HCT116 (cell line): ENCODE data around the gene POLR1B. TPM values are rescaled to one million over a fixed set of nuclear protein-coding genes. Genes with fewer than 3 reads are reported as not detected.
A peak's percentile ranks its signal among the peaks of the same experiment; 100 is the strongest.

Source experiments
- ATAC-seq: fragments of 200-7000 bp; cut with Tn5 transposase; 2 replicates; pipeline ENCODE4 v1.9.1; 2020; ENCODE audit warnings: mild to moderate bottlenecking, moderate library complexity
- BruUV-seq: library from RNA; stranded (reverse); fragments of 400-500 nt; replicated peaks from 2 replicates; lab custom pipeline; 2021; lab: Mats Ljungman, UMichigan
- CTCF ChIA-PET: fragments of 300-600 bp; sonication (Branson Sonifier 250); formaldehyde crosslinking; loops from one replicate; lab custom pipeline; 2021; ENCODE audit warnings: antibody characterized with exemption; lab: Charles Lee
- POLR2A ChIA-PET: fragments of 300-600, 350-600 bp; sonication (Branson Sonifier 250); formaldehyde crosslinking; loops from one replicate; lab custom pipeline; 2021; ENCODE audit warnings: antibody characterized with exemption; lab: Charles Lee
- RAD21 ChIA-PET, 2 experiments: fragments of 300-600 bp; sonication (Branson Sonifier 250); formaldehyde crosslinking; loops; one replicate each; lab custom pipeline; 2023; ENCODE audit warnings: low total read pairs in 2 of 2; ENCODE audit not compliant: uncharacterized antibody in 2 of 2, unreplicated experiment in 2 of 2, low non-redundant PET in 1 of 2; lab: Charles Lee
- DNase-seq: peaks from one replicate; pipeline ENCODE4 v3.0.0-alpha.2; 2010; ENCODE audit warnings: low read depth, low spot score
- H2AFZ ChIP-seq: fragments of 200-600 bp; shearing (Covaris generic), sonication (generic); 2 replicates; pipeline ENCODE4 v1.6.1; 2017; ENCODE audit warnings: low read depth, mixed run types, mixed read lengths, antibody characterized with exemption, low read length; ENCODE audit not compliant: poor library complexity, severe bottlenecking
- H3K27ac ChIP-seq: 2 replicates; pipeline ENCODE4 v1.5.1; 2012; ENCODE audit warnings: low read depth, low read length
- H3K27me3 ChIP-seq: fragments of 200-600 bp; sonication (generic); 2 replicates; pipeline ENCODE4 v1.6.1; 2016; ENCODE audit warnings: mixed run types, low read length, mixed read lengths; ENCODE audit not compliant: insufficient read depth
- H3K36me3 ChIP-seq, 2 experiments: fragments of 200-500 bp in 1 of 2; fragments of 200-600 bp in 1 of 2; sonication (Bioruptor generic) in 1 of 2; sonication (generic) in 1 of 2; 2 replicates each; pipeline versions ENCODE4 v1.5.1 to v1.6.1; 2014 to 2016; ENCODE audit warnings: low read length in 2 of 2, inconsistent platforms in 1 of 2, mixed read lengths in 1 of 2, mixed run types in 1 of 2; ENCODE audit not compliant: insufficient read depth in 2 of 2, control insufficient read depth in 1 of 2
- H3K4me1 ChIP-seq, 2 experiments: fragments of 200-600 bp in 1 of 2; sonication (generic) in 1 of 2; 2 replicates each; pipeline versions ENCODE4 v1.5.1 to v1.6.1; 2012 to 2017; ENCODE audit warnings: low read length in 2 of 2, inconsistent platforms in 1 of 2, mild to moderate bottlenecking in 1 of 2, mixed read lengths in 1 of 2, mixed run types in 1 of 2, moderate library complexity in 1 of 2; ENCODE audit not compliant: insufficient read depth in 2 of 2, control insufficient read depth in 1 of 2
- H3K4me2 ChIP-seq: fragments of 200-600 bp; sonication (generic); 2 replicates; pipeline ENCODE4 v1.6.1; 2017; ENCODE audit warnings: mixed run types, low read length, mixed read lengths
- H3K4me3 ChIP-seq, 2 experiments: fragments of 200-600 bp in 1 of 2; sonication (generic) in 1 of 2; replicated peaks in 1 of 2; 2 replicates each; pipeline ENCODE4 v1.5.1; 2011 to 2016; ENCODE audit warnings: low read length in 2 of 2, control low read depth in 1 of 2, low read depth in 1 of 2, mild to moderate bottlenecking in 1 of 2, mixed read lengths in 1 of 2, mixed run types in 1 of 2
- H3K79me2 ChIP-seq: fragments of 200-600 bp; sonication (generic); 2 replicates; pipeline ENCODE4 v1.6.1; 2017; ENCODE audit warnings: mild to moderate bottlenecking, mixed run types, low read length, moderate library complexity, mixed read lengths; ENCODE audit not compliant: insufficient read depth
- H3K9ac ChIP-seq: fragments of 200-600 bp; sonication (generic); 2 replicates; pipeline ENCODE4 v1.6.1; 2016; ENCODE audit warnings: low read length, mixed read lengths
- H3K9me2 ChIP-seq: fragments of 200-600 bp; sonication (generic), shearing (Covaris generic); 2 replicates; pipeline ENCODE4 v1.6.1; 2017; ENCODE audit warnings: mixed run types, mild to moderate bottlenecking, moderate library complexity; ENCODE audit not compliant: insufficient read depth
- H3K9me3 ChIP-seq, 2 experiments: fragments of 200-500 bp in 1 of 2; fragments of 200-600 bp in 1 of 2; sonication (Bioruptor generic) in 1 of 2; sonication (generic) in 1 of 2; 2 replicates each; pipeline ENCODE4 v1.6.1; 2014 to 2017; ENCODE audit warnings: low read length in 2 of 2, mixed read lengths in 2 of 2, inconsistent platforms in 1 of 2, low read depth in 1 of 2, mild to moderate bottlenecking in 1 of 2, mixed run types in 1 of 2, moderate library complexity in 1 of 2; ENCODE audit not compliant: control insufficient read depth in 1 of 2, insufficient read depth in 1 of 2
- H4K20me1 ChIP-seq: fragments of 200-600 bp; sonication (generic), shearing (Covaris generic); 2 replicates; pipeline ENCODE4 v1.6.1; 2017; ENCODE audit warnings: mixed run types, mild to moderate bottlenecking, moderate library complexity; ENCODE audit not compliant: insufficient read depth
- FOSL1 ChIP-seq: IDR thresholded peaks from 2 replicates; pipeline ENCODE4 v1.6.1; 2012; ENCODE audit warnings: low read depth
- RAD21 ChIP-seq: IDR thresholded peaks from 2 replicates; pipeline ENCODE4 v1.6.1; 2012; ENCODE audit warnings: low read depth, mild to moderate bottlenecking
- SIN3A ChIP-seq: IDR thresholded peaks from 2 replicates; pipeline ENCODE4 v1.6.1; 2012; ENCODE audit warnings: low read depth
- TCF7L2 ChIP-seq: IDR thresholded peaks from 2 replicates; pipeline ENCODE4 v1.7.0; 2011; ENCODE audit warnings: borderline replicate concordance, inconsistent platforms; ENCODE audit not compliant: insufficient read depth, insufficient read length; ENCODE audit errors: extremely low read depth
- YY1 ChIP-seq: IDR thresholded peaks from 2 replicates; pipeline ENCODE4 v1.6.1; 2011; ENCODE audit warnings: low read length, low read depth, moderate library complexity, mild to moderate bottlenecking; ENCODE audit not compliant: insufficient replicate concordance; ENCODE audit errors: extremely low read depth
- intact Hi-C: fragments of 100-400 bp; cut with micrococcal nuclease; formaldehyde crosslinking; loops from 2 replicates; pipeline ENCODE4 v1.10.0; 2022
- total RNA-seq: library from RNA; stranded (reverse); gene quantifications from one replicate; pipeline ENCODE4 v1.2.1, GENCODE V29; 2021; ENCODE audit not compliant: unreplicated experiment
- TF ChIP-seq, protein P1 (sequence below), 3 experiments: fragments of 200-600 bp in 1 of 3; sonication (generic) in 1 of 3; IDR thresholded peaks in 2 of 3; conservative IDR thresholded peaks in 1 of 3; 2 replicates each; pipeline ENCODE4 v1.5.1; 2012 to 2017; ENCODE audit warnings: low read depth in 2 of 3, low read length in 2 of 3, antibody characterized with exemption in 1 of 3, borderline replicate concordance in 1 of 3, control low read depth in 1 of 3, mild to moderate bottlenecking in 1 of 3, mixed read lengths in 1 of 3, mixed run types in 1 of 3, moderate library complexity in 1 of 3; ENCODE audit not compliant: insufficient read depth in 1 of 3

POLR1B gene
- total RNA-seq, 1 experiment from 2014 or later = 57.7 TPM

DNA sequence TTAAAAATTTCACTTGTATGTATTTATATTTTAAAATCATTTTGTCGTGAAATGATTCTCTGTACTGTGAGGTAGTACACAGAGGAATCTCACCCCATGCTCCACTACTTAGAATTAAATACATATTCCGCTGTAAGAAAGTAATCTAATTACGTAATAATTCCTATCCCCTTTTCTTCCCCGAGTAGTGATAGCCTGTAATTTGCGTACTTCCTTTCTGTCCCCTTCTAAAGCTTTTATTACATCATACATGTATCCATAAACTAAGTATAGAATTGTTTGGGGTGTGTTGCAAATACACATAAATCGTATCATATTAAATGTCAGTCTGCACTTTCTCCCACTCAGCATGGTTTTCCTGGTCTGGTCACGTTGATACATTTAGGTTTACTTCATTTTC, 29.7 kb downstream of the POLR1B start:
- intact Hi-C loops = no loop called here
- POLR2A ChIA-PET = no interaction called here
- CTCF ChIA-PET = no interaction called here
- no peak overlapping the region for H3K27ac ChIP-seq
- H3K27me3 ChIP-seq = no peaks in the 10 kb centered on the region
- H3K4me1 ChIP-seq = no peaks in the 10 kb centered on the region
- H3K9ac ChIP-seq = no peak overlapping the region
- RAD21 ChIA-PET = no interaction called here
- H2AFZ ChIP-seq = no peak overlapping the region
- H3K9me2 ChIP-seq = no peaks in the 10 kb centered on the region
- no TSS peak for BruUV-seq
- TF ChIP-seq SIN3A (no peak), TCF7L2 (no peak), RAD21 (no peak), YY1 (no peak)
- no peak overlapping the region for H3K4me2 ChIP-seq
- no peak overlapping the region for H3K4me3 ChIP-seq
- H3K9me3 ChIP-seq = no peaks in the 10 kb centered on the region
- no peak for ATAC-seq
- peaks cover 3% of the 10 kb centered on the region; the same call in 1 of the 2 replicates for H4K20me1 ChIP-seq
- DNase-seq = no peak
- peaks cover 62 to 79% of the 10 kb centered on the region in 2 experiments for H3K36me3 ChIP-seq
- peaks cover 52% of the 10 kb centered on the region; the same call in 1 of the 2 replicates for H3K79me2 ChIP-seq

DNA sequence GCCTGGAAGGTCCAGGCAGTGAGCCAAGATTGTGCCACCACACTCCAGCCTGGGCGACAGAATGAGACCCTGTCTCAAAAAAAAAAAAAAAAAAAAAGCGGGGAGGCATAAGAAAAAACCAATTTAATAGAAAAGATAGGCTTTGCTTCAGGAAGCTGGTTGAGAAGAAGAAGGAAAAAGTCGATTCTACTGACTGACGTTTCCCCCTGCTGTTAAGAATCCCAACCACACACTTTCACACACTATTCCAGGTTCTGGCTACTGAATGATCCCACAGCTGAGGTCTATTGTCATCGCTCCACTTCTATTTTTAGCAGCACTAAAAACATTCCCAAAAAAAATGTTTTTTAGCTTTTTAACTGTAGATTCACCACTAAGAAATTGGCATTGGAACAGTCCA, 35.5 kb downstream of the POLR1B start:
- no peak for TF ChIP-seq FOSL1
- TF ChIP-seq, protein P1, sequence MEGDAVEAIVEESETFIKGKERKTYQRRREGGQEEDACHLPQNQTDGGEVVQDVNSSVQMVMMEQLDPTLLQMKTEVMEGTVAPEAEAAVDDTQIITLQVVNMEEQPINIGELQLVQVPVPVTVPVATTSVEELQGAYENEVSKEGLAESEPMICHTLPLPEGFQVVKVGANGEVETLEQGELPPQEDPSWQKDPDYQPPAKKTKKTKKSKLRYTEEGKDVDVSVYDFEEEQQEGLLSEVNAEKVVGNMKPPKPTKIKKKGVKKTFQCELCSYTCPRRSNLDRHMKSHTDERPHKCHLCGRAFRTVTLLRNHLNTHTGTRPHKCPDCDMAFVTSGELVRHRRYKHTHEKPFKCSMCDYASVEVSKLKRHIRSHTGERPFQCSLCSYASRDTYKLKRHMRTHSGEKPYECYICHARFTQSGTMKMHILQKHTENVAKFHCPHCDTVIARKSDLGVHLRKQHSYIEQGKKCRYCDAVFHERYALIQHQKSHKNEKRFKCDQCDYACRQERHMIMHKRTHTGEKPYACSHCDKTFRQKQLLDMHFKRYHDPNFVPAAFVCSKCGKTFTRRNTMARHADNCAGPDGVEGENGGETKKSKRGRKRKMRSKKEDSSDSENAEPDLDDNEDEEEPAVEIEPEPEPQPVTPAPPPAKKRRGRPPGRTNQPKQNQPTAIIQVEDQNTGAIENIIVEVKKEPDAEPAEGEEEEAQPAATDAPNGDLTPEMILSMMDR (IDR thresholded peaks at IDR 0.05 in 2 of 3, conservative IDR thresholded peaks at IDR 0.05 in 1 of 3; ENCODE audit: borderline replicate concordance in 1 of 3, insufficient read depth in 1 of 3, low read depth in 2 of 3, low read length in 2 of 3) = peak; percentile 7 to 36 (median 29); a peak in 3 of 6 replicates
- TF ChIP-seq RAD21 = peak; percentile 33
- POLR2A ChIA-PET = interaction anchor here (0.7 kb wide), 1 partner anchor 36 kb away, joined by 5 read pairs; no protein-coding TSS in a partner anchor

More for the DNA sequence above, 35.5 kb downstream of the POLR1B start:
- no peak for DNase-seq
- no peak overlapping the region for H3K27ac ChIP-seq
- H3K9me2 ChIP-seq = no peaks in the 10 kb centered on the region
- no peak overlapping the region for H2AFZ ChIP-seq
- CTCF ChIA-PET = interaction anchor here (0.7 kb wide), 2 partner anchors 97 to 822 kb away, joined by 3 read pairs; no protein-coding TSS in a partner anchor
- H3K9me3 ChIP-seq = no peaks in the 10 kb centered on the region
- H3K4me3 ChIP-seq = no peak overlapping the region
- no peak overlapping the region for H3K4me2 ChIP-seq
- no TSS peak for BruUV-seq
- RAD21 ChIA-PET = no interaction called here
- H3K36me3 ChIP-seq = peaks cover 27 to 39% of the 10 kb centered on the region in 2 experiments
- ATAC-seq = no peak
- H3K79me2 ChIP-seq = peaks cover 12% of the 10 kb centered on the region; the same call in 1 of the 2 replicates
- no peak overlapping the region for H3K9ac ChIP-seq
- intact Hi-C loops = loop anchor here (5.0 kb wide), 1 partner anchor 445 kb away; no protein-coding TSS in a partner anchor
- no peaks in the 10 kb centered on the region for H3K27me3 ChIP-seq
- peaks cover 4 to 8% of the 10 kb centered on the region in 2 experiments for H3K4me1 ChIP-seq
- no peaks in the 10 kb centered on the region for H4K20me1 ChIP-seq
